Glomerular visceral epithelial cell (primary cell): ENCODE data around the gene OR8D2.

ENCODE experiments used
- DNase-seq: peaks from one replicate; pipeline ENCODE4 v3.0.0-alpha.2; 2016; ENCODE audit errors: extremely low spot score

OR8D2 gene

DNA sequence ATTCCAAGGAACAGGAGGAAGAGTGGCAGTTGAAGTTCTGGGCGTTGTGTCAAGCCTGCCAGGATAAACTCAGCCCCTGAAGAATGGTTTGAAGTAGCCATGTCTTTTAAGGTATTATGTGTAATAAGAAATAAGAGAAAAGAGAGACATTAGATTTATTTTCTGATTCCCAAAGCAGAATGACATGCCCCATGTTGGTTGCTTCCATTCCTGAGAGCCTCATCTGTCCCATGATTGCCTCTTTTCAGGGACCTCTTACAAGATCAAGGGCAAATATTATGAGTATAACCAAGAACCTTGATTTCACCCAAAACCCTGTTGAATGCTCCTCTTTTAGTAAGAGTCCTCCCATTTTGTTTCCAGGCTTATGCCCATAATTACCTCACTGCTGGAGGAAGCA is at the start of gene OR8D2:
OR8D2 (minus strand) TSS at position 101 of the 400 bp plus-strand sequence; CDS start at position 101, 0 bp downstream.
- DNase-seq, result no peak

GRCh38 chr11:124359566-124359965 is 39.6 kb upstream of the OR8D2 start:
- DNase-seq, result no peak

GRCh38 chr11:124346311-124346955 is 26.4 kb upstream of the OR8D2 start:
- DNase-seq, result no peak

- no peak for DNase-seq
Observed at GRCh38 chr11:124344346-124344745, 24.3 kb upstream of the OR8D2 start.

DNA sequence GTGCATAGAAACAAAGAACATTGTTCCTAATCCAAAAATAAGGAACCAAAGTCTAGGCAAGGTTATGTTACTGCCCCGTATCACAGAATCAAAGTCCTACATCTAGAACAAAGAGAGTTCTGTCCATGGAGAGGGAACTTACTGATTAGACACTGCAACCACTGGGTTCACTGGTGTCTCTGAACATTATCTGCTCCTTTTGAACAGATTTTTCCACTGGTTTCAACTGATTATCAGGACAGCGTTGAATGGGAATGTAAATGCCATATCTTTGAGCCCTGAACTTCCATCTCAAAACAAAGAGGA is 20.1 kb upstream of the OR8D2 start:
- no peak for DNase-seq

DNA sequence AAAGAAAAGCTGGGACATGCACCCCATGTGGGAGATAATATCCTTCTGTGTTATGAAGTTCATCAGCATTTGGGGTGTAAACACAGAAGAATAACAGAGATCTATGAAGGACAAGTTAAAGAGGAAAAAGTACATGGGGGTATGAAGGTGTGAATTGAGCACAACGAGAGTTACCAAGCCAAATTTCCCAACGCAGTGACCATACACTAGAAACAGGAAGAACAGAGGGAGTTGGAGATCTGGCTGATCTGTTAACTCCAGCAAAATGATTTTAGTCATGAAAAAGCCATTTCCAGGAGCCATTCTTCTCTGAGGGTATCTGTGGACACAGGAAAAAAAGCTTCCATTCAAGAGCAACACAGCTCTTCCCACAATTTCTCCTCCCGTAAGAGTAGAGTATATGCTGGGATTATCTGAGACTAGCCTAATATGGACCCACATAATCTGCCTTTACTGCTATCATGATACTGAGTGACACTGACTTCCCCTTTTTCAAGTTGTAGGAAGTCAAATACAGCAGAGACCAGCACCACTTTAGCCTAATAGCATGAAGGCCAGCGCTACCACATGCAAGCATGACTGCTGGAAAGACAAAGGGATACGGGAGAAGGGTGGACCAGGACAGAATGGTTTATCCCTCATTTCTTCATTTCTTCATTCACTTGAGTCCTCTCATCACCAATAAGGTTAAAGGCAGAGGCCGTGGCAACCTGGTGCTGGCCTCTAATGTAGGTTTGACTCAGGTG is 19.6 kb upstream of the OR8D2 start:
- no peak for DNase-seq

- no peak for DNase-seq
Observed at GRCh38 chr11:124331873-124332272, 11.9 kb upstream of the OR8D2 start.

- no peak for DNase-seq
Observed at GRCh38 chr11:124329787-124330478, 9.9 kb upstream of the OR8D2 start.

DNA sequence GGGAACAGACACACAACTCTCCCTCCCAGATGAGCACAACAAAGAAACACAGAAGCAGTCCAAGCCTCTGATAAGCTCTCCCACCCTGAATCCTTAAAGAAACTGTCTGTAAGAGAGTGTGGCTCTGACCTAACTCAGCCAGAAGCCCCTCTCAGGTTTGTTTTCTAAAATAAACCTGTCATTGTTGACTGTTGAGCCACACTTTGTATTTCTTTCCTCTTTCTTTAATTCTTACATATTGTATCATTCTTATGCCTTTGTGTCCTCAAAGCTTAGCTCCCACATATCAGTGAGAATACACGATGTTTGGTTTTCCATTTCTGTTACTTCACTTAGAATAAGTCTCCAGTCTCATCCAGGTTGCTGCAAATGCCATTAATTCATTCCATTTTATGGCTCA is 7.8 kb upstream of the OR8D2 start:
- DNase-seq, result no peak

GRCh38 chr11:124322356-124322755 is 2.4 kb upstream of the OR8D2 start:
- DNase-seq, result no peak

GRCh38 chr11:124315052-124315451 is 4.9 kb downstream of the OR8D2 start:
- no peak for DNase-seq

GRCh38 chr11:124313849-124314248 is 6.1 kb downstream of the OR8D2 start, which contains the start of gene OR8D1:
Gene OR8D1, minus strand, starts transcription at chr11:124313949. Its CDS starts 3,183 bp downstream, at chr11:124310766.
- no peak for DNase-seq

DNA sequence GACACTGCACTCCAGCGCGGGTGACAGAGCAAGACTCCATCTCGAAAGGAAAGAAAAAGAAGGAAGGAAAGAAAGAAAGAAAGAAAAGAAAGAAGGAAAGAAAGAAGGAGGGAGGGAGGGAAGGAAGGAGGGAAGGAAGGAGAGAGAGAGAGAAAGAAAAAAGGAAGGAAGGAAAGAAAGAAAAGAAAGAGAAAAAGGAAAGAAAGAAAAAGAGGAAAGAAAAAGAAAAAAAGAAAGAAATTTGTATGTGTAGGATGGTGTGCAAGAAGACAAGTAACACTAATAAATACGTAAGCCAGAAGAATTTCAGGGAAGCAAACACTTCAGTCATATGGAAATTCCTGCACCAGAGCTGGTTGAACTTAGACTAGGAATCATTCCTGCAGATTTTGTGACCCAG is 6.9 kb downstream of the OR8D2 start:
- no peak for DNase-seq

DNA sequence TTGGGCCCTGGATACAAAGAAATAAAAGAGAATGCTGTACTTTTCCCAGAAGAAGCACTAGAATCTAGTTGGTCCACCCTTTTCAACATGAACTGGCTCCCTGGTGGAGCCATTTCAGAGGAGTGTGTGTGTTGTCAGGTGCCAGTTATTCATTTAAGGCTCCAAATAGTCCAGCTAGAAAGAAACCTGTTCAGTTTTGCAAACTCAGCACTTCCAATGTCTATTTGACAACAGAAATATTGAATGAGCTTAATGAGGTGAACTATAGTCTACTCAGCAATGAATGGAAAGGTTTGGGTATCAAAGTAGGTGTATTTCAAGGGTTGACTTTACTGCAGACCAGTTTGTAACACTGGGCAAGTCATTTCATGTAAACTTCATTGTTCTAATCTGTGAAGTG is 8.3 kb downstream of the OR8D2 start:
- no peak for DNase-seq

- no peak for DNase-seq
Observed at GRCh38 chr11:124311269-124311668, 8.7 kb downstream of the OR8D2 start.

DNA sequence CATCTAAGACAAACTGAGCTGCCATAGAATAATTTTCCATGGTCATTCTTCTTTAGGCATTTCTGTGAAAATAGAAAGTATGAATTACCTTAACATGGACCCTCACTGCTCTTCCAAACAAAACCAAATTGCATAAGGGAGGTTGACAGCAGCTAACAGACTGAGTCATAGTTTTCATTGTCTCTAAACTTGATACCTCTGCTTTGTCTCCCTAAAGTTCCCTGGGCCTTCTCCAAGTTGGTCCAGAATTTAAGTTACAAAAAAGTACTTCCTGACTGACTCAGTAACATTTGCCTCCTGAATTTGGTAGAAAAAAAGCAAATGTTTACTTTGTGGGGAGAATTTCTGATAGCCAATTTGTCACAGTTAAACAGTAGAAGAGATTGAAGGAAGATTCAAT is 9.3 kb downstream of the OR8D2 start:
- DNase-seq, result no peak

- DNase-seq, result no peak
Observed at GRCh38 chr11:124307093-124307492, 12.9 kb downstream of the OR8D2 start.

DNA sequence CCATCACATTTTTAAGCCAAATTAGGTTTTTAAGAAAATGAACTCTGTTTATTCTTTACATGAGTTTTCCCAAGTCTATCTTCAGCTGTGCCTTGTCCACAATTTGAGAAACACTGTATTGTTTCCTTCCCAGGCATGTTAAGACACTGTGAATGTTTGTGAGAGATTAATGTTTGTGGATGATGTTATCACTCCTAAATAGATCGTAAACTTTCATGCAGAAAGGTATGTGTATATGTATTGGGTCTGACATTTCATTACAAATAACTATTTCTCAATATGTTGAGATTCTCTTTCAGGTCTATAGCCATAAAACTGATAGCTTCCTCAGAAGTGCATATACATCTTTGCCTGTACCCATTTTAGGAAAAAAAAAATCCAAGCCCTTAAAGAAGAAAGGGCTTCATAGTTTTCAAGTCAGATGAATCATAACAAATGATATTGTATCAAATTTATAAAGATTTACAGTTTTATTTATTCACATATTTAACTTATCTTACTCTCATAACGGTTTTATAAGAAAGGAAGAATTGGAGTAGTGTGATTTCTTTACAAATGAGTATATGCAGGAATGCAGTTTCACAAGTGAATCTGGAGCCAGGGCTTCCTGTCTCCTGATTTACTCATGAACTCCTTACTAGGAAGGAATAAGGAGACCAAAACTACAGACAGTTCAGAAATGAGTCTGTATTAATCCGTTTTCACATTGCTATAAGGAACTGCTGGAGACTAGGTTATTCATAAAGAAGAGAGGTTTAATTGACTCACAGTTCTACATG is 17.5 kb downstream of the OR8D2 start:
- DNase-seq, result no peak

GRCh38 chr11:124301548-124301947 is 18.4 kb downstream of the OR8D2 start:
- DNase-seq, result no peak

DNA sequence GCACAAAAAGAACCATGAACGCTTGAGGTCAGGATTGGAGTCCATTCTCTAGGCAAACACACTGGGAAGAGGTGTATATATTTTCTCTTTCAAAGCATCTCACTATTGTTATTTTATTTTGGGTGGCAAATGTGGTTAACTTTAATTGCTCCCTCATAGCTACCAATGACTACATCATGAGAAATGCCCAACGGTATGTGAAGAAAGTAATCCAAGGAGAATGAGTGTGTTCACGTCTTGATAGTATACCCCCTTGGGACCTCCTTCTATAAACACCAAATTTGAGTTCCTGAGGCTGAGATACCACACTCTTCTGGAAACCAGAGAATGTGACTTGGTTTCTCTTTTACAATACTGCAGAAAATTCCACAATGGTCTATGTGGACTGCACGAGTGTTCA is 22.1 kb downstream of the OR8D2 start:
- no peak for DNase-seq

DNA sequence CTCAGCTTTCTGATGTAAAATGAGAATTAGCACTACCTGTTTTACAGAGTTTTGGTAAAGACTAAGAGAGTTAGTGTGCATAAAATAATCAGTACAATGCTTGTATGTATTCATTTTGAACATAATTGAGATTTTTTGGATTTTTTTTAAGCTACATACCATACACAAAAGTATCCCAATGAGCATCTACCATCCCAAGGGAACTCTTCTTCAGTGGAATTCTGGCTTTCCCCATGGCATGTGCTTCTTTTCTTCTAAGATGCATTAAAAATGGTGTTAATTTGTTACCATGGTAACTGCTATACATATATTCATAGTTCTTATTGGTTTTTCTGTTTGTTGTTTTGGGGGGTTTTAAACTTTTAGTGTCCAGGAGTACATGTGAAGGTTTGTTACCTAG is 24.0 kb downstream of the OR8D2 start:
- no peak for DNase-seq

DNA sequence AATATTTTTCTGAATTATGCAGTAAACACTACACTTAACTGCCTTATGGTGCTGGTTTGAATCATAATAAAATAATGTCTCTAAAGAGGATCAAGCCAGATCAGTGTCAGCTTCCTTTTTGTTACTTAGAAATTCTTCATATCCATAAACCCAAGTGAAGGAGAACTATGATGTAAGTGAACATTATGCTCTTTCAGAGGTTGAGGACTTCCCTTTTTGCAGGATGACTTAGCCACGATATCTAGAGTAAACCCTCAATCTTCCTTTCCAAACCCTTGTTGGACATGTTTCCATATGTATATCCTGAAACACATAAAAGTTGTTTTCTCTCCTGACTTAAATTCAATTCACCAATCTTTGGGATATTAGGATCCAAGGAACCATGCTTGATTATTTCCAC is 25.3 kb downstream of the OR8D2 start:
- no peak for DNase-seq
